Kidney capillary endothelial cell (primary cell): ENCODE measurements around the gene UROS.

Source experiments
- DNase-seq: peaks from one replicate; pipeline ENCODE4 v3.0.0-alpha.2; 2018; ENCODE audit warnings: low spot score

Gene UROS

GRCh38 chr10:125788156-125789034 lies 34.7 kb downstream of the UROS start:
- DNase-seq: no peak

- DNase-seq: no peak
Measured at GRCh38 chr10:125785791-125786190, 37.3 kb downstream of the UROS start.

- DNase-seq: no peak
Measured at GRCh38 chr10:125783957-125784356, 39.1 kb downstream of the UROS start.

DNA sequence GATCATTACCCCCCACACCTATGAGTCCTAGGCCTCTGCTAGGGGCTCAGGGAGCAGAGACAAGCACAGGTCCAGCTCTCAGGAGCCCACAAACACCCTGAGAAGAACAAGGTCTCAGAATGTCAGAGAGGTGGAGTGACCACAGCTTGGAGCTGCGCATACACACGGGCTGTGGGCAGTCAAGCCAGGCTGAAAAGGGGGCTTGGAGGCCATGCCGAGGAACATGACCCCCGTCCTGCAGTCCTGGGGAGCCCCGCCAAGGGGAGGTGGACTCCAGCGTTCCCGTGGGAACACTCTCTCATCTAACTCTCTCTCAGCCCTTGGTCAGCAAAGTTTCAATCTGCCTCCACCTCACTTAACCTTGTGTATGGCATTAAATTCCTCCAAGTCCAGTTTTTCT lies 39.6 kb downstream of the UROS start:
- no peak for DNase-seq

- DNase-seq: no peak
Measured at GRCh38 chr10:125782616-125783015, 40.4 kb downstream of the UROS start.

GRCh38 chr10:125782054-125782453 lies 41.0 kb downstream of the UROS start:
- no peak for DNase-seq

DNA sequence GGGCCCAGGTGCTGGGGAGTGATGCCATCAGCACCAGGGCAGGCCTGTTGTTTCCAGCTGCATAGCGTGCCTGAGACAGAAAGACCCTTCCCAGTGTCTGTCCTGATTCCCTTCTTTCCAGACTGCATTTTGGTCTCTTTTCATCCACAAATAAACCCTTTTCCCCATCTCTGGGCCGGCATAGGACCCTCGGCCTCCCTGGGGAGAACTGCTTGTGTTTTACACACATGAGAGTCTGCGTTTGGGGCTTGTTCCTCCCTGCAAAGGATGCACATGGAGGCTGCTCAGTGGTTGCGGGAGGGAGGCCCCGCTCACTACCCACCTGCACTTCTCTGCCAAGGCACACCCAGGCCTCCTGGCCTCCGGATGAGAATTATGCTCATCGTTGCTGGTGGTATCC lies 41.7 kb downstream of the UROS start:
- no peak for DNase-seq

DNA sequence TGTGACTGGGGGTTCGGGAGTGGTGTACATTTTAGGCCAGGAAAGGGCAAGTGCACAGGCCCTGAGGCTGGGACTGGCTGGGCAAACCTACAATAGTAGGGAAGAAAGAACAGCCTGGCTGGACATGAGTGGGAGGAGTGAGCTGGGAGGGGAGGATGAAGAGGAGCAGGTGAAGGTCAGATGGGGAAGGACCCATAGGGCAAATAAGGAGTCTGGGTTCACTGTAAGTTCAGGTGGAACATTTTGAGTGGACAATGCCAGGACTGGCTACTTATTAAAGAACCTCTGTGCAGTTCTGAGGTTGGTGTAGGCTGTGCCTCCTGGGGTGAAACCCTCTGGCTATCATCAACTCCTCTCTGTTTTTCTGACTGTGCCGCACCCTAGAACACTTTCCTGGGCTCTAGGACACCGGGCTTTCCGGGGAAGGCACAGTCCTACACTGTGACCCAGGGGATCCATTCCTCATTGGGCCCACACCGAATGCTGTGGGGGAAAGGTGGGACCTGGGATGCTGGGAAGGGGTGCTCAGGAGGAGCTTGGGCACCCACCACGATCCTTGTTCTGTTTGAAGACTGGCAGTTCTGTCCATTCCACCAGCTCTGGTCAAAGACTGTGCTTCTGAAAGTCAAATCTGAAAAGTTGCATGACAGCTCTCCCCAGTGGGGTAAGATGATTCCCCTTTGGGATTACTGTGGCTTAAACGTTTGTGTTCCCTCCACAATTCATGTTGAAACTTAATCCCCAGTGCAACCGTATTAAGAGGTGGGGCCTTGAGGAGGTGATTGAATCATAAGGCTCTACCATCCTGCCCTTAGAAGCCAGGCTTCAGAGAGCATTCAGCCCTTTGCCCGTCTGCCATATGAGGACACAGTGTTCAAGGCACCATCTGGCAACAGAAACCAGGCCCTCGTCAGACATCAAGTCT lies 43.4 kb downstream of the UROS start:
- no peak for DNase-seq

DNA sequence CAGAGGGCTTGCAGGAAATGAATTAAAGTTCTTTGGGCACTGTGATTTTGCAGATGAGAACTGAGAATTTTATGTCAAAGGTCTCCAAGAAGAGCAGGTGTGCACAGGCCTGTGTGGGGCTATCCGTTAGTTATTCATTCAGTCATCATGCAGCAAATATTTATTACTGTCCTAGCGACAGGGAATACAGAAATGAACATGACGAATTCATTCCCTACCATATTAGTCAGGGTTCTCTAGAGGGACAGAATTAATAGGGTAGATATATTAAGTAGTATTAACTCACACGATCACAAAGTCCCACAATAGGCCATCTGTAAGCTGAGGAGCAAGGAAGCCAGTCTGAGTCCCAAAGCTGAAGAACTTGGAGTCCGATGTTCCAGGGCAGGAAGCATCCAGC lies 44.5 kb downstream of the UROS start:
- no peak for DNase-seq

- DNase-seq: no peak
Measured at GRCh38 chr10:125777806-125778205, 45.3 kb downstream of the UROS start.

DNA sequence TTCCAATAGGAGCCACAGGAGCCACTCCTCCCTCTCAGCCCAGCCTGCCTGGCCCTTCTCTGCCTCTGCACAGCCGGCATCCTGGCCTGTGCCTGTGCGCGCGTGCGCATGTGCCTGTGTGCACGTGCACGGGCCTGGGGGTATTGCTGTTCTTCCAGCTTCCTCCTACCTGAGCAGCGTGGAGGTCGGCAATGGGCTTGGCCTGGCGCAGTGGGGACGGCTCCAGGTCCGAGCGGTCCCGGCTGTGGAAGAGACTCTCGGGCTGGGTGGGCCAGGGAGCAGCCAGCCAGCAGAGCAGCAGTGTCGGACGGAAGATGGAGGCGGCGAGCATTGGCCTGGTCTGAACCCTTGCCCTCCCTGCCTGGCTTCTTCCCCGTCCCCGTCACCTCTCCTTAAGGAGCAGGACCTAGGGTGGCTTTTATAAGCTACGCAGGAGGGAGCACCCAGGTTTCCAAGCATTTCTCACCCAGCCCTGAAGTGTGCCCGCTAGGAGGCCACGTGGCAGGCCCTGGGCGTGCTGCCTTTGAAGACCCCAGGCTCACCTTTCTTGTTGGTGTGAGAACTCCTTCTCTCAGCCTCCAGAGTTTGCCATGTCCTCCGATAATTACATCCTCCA lies 47.5 kb downstream of the UROS start, which contains the start of gene MMP21:
MMP21 (minus strand) TSS at position 331 of the 616 bp plus-strand sequence; CDS start at position 331, 0 bp downstream.
- DNase-seq: no peak

GRCh38 chr10:125774581-125775191 lies 48.4 kb downstream of the UROS start:
- no peak for DNase-seq

DNA sequence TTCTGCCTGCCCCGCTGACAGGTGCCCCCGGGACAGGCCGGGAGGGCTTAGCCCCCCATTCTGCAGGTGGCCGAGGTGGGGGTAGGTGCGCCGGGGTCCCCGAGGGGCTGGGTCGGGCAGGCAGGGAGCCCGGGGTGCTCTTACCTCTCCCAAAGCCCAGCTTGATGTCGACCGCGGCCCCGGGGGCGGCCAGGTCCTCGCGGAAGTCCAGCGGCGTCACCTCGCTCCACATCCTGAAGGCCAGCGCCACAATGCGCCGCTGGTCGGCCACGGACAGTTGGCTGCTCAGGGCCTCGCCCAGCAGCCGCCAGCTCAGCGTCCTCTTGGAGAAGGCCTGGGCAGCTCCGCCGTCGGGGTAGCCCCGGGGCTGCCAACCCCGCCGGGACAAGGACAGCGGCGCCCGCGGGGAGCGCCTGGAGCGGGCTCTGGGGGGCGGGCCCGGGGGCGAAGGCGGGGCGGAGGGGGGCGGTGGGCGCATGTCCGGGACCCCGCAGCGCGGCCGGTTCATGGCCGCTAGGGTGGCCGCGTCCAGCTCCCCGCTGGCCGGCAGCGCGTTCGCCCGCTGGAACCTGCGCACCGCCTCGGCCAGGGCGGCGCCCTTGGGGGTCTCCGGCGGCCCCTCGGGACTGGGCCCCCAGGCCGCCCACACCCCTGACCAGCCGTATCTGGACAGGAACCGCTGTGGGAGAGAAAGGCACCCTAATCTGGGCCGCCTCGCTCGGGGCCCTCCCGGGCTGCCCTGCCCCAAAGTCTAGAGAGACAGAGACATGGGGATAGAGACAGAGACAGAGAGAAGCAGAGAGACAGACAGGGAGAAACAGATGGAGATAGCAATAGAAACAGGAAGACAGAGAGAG lies 49.1 kb downstream of the UROS start:
- DNase-seq: no peak

- DNase-seq: no peak
Measured at GRCh38 chr10:125772864-125773180, 50.2 kb downstream of the UROS start.

- no peak for DNase-seq
Measured at GRCh38 chr10:125772112-125772863, 50.8 kb downstream of the UROS start.

GRCh38 chr10:125770844-125771243 lies 52.2 kb downstream of the UROS start:
- no peak for DNase-seq

- DNase-seq: no peak
Measured at GRCh38 chr10:125769175-125769574, 53.9 kb downstream of the UROS start.

- DNase-seq: no peak
Measured at GRCh38 chr10:125768219-125768855, 54.7 kb downstream of the UROS start.

GRCh38 chr10:125766511-125766910 lies 56.5 kb downstream of the UROS start:
- DNase-seq: no peak

GRCh38 chr10:125765835-125766234 lies 57.2 kb downstream of the UROS start:
- DNase-seq: no peak
